Mesendoderm (in vitro differentiated cells): ENCODE results near the gene DENND1A.
A peak's percentile ranks its signal among the peaks of the same experiment; 100 is the strongest.

Experiments
- DNase-seq: peaks from one replicate; pipeline ENCODE4 v3.0.0; 2013
- H2AK5ac ChIP-seq: 2 replicates; pipeline ENCODE4 v1.6.1; 2013; ENCODE audit warnings: low read length, inconsistent platforms
- H2BK120ac ChIP-seq: 2 replicates; pipeline ENCODE4 v1.6.1; 2013; ENCODE audit warnings: low read depth, mild to moderate bottlenecking, low read length, moderate library complexity, mixed read lengths
- H2BK15ac ChIP-seq: replicated peaks from 2 replicates; pipeline ENCODE4 v1.6.1; 2013; ENCODE audit warnings: low read depth, mild to moderate bottlenecking, moderate library complexity
- H2BK5ac ChIP-seq: 2 replicates; pipeline ENCODE4 v1.6.1; 2013; ENCODE audit warnings: low read length, inconsistent platforms
- H3K18ac ChIP-seq: 2 replicates; pipeline ENCODE4 v1.6.1; 2013; ENCODE audit warnings: mild to moderate bottlenecking, low read length, mixed read lengths
- H3K23ac ChIP-seq: one replicate; pipeline ENCODE4 v1.6.1; 2013; ENCODE audit warnings: low read length
- H3K27ac ChIP-seq: 2 replicates; pipeline ENCODE4 v1.5.1; 2013; ENCODE audit warnings: low read depth, mild to moderate bottlenecking, inconsistent platforms, low read length, moderate library complexity
- H3K27me3 ChIP-seq: 2 replicates; pipeline ENCODE4 v1.6.1; 2013; ENCODE audit warnings: low read length, control low read depth, mild to moderate bottlenecking, inconsistent platforms; ENCODE audit not compliant: insufficient read depth, poor library complexity
- H3K36me3 ChIP-seq: 2 replicates; pipeline ENCODE4 v1.6.1; 2013; ENCODE audit warnings: low read length, inconsistent platforms; ENCODE audit not compliant: control insufficient read depth, insufficient read depth
- H3K4ac ChIP-seq: one replicate; pipeline ENCODE4 v1.6.1; 2013; ENCODE audit warnings: low read depth, mild to moderate bottlenecking, low read length, moderate library complexity
- H3K4me1 ChIP-seq: 2 replicates; pipeline ENCODE4 v1.6.1; 2013; ENCODE audit warnings: low read depth, low read length, inconsistent platforms; ENCODE audit not compliant: control insufficient read depth
- H3K4me2 ChIP-seq: 2 replicates; pipeline ENCODE4 v1.6.1; 2013; ENCODE audit warnings: low read length
- H3K4me3 ChIP-seq: 2 replicates; pipeline ENCODE4 v1.5.1; 2013; ENCODE audit warnings: mild to moderate bottlenecking, low read length
- H3K56ac ChIP-seq: one replicate; pipeline ENCODE4 v1.6.1; 2013; ENCODE audit warnings: low read length
- H3K79me1 ChIP-seq: 2 replicates; pipeline ENCODE4 v1.6.1; 2013; ENCODE audit warnings: low read length, inconsistent platforms
- H3K79me2 ChIP-seq: 2 replicates; pipeline ENCODE4 v1.6.1; 2013; ENCODE audit warnings: mild to moderate bottlenecking, low read length; ENCODE audit not compliant: control insufficient read depth, insufficient read depth
- H3K9ac ChIP-seq: 2 replicates; pipeline ENCODE4 v1.6.1; 2013; ENCODE audit warnings: low read length, inconsistent platforms
- H4K5ac ChIP-seq: one replicate; pipeline ENCODE4 v1.6.1; 2013; ENCODE audit warnings: low read length
- H4K8ac ChIP-seq: one replicate; pipeline ENCODE4 v1.6.1; 2013; ENCODE audit warnings: low read depth, mild to moderate bottlenecking, control low read depth, low read length, moderate library complexity
- WGBS: extraction: QIAGEN DNeasy Blood & Tissue Kit; methylation state at CpG from one replicate; pipeline ENCODE4 v1.1.7; 2013; ENCODE audit warnings: low lambda C conversion rate, missing lambda C conversion rate; ENCODE audit not compliant: insufficient coverage; ENCODE audit errors: extremely low coverage; 5-methylcytosine and 5-hydroxymethylcytosine counted together

DENND1A gene

DNA sequence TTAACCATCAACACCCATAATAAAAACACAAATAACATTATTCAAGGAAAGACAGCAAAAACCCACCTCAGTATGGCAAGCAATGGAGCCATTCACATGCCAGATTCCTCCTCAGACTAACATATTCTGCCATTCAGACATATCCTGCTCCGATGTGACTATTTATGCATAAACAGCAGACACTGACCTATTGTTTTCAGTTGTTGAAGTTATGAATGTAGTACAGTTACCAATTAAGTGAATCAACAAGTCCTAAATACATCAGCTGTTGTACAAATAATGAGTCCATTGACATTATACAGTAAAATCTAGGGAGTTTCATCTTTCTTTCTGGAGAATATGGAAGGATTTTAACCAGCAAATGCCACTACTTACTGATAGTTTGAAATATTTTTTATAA lies 131.7 kb downstream of the DENND1A start:
- Histone ChIP-seq H3K4me2 (no peak overlapping the region), H3K56ac (no peak overlapping the region), H2AK5ac (no peak overlapping the region), H3K79me1 (peaks cover 2% of the 10 kb centered on the region), H3K27ac (no peak overlapping the region), H3K4me3 (no peak overlapping the region), H3K79me2 (no peaks in the 10 kb centered on the region), H2BK5ac (no peak overlapping the region), H2BK15ac (no peak overlapping the region), H2BK120ac (no peak overlapping the region), H3K36me3 (no peaks in the 10 kb centered on the region), H3K27me3 (no peaks in the 10 kb centered on the region), H3K4ac (no peak overlapping the region), H4K8ac (no peak overlapping the region), H3K23ac (no peak overlapping the region), H4K5ac (no peak overlapping the region), H3K18ac (no peak overlapping the region), H3K4me1 (peaks cover 1% of the 10 kb centered on the region), H3K9ac (no peak overlapping the region)
- DNase-seq: no peak
- WGBS: no CpG with 5 or more reads among the region's 1 CpG

GRCh38 chr9:123796618-123797484 lies 133.1 kb downstream of the DENND1A start:
- DNase-seq: no peak
- Histone ChIP-seq H2BK5ac (no peak overlapping the region), H3K23ac (no peak overlapping the region), H3K4me1 (peaks cover 1% of the 10 kb centered on the region), H2BK120ac (no peak overlapping the region), H3K4me2 (no peak overlapping the region), H2AK5ac (no peak overlapping the region), H3K27me3 (no peaks in the 10 kb centered on the region), H3K79me1 (peaks cover 2% of the 10 kb centered on the region), H4K8ac (no peak overlapping the region), H3K18ac (no peak overlapping the region), H3K4me3 (no peak overlapping the region), H3K27ac (no peak overlapping the region), H3K9ac (no peak overlapping the region), H4K5ac (no peak overlapping the region), H3K56ac (no peak overlapping the region), H3K79me2 (no peaks in the 10 kb centered on the region), H3K4ac (no peak overlapping the region), H2BK15ac (no peak overlapping the region), H3K36me3 (no peaks in the 10 kb centered on the region)
- WGBS: 100% methylated on average over 3 of the region's 7 CpGs

GRCh38 chr9:123796094-123796493 lies 133.8 kb downstream of the DENND1A start:
- H2AK5ac ChIP-seq: no peak overlapping the region
- no peak overlapping the region for H4K8ac ChIP-seq
- no peak overlapping the region for H3K9ac ChIP-seq
- no peak overlapping the region for H3K18ac ChIP-seq
- H3K36me3 ChIP-seq: no peaks in the 10 kb centered on the region
- H3K23ac ChIP-seq: no peak overlapping the region
- H3K56ac ChIP-seq: no peak overlapping the region
- peaks cover 1% of the 10 kb centered on the region for H3K4me1 ChIP-seq
- H3K79me2 ChIP-seq: no peaks in the 10 kb centered on the region
- H3K27me3 ChIP-seq: no peaks in the 10 kb centered on the region
- H3K4me2 ChIP-seq: no peak overlapping the region
- peaks cover 2% of the 10 kb centered on the region for H3K79me1 ChIP-seq
- H2BK5ac ChIP-seq: no peak overlapping the region
- H3K4me3 ChIP-seq: no peak overlapping the region
- H2BK120ac ChIP-seq: no peak overlapping the region
- no peak for DNase-seq
- H3K27ac ChIP-seq: no peak overlapping the region
- H3K4ac ChIP-seq: no peak overlapping the region
- H2BK15ac ChIP-seq: no peak overlapping the region
- H4K5ac ChIP-seq: no peak overlapping the region
- WGBS: no CpG with 5 or more reads among the region's 2 CpGs

- DNase-seq: no peak
- no CpG with 5 or more reads among the region's 7 CpGs for WGBS
- Histone ChIP-seq H3K27me3 (no peaks in the 10 kb centered on the region), H2BK15ac (no peak overlapping the region), H3K79me1 (peaks cover 2% of the 10 kb centered on the region), H3K9ac (no peak overlapping the region), H3K4me1 (peaks cover 1% of the 10 kb centered on the region), H3K18ac (no peak overlapping the region), H3K4me2 (no peak overlapping the region), H2BK5ac (no peak overlapping the region), H3K27ac (no peak overlapping the region), H3K36me3 (no peaks in the 10 kb centered on the region), H4K5ac (no peak overlapping the region), H2AK5ac (no peak overlapping the region), H3K79me2 (no peaks in the 10 kb centered on the region), H2BK120ac (no peak overlapping the region), H3K23ac (no peak overlapping the region), H4K8ac (no peak overlapping the region), H3K56ac (no peak overlapping the region), H3K4me3 (no peak overlapping the region), H3K4ac (no peak overlapping the region)
Measured at GRCh38 chr9:123795336-123795735, 134.6 kb downstream of the DENND1A start.

GRCh38 chr9:123792501-123792900 lies 137.4 kb downstream of the DENND1A start:
- Histone ChIP-seq H3K4me3 (no peak overlapping the region), H2BK5ac (no peak overlapping the region), H2BK120ac (no peak overlapping the region), H3K79me2 (no peaks in the 10 kb centered on the region), H3K18ac (peak overlapping the region; percentile 68), H3K27ac (no peak overlapping the region), H4K5ac (no peak overlapping the region), H2AK5ac (no peak overlapping the region), H3K23ac (no peak overlapping the region), H3K4me1 (no peaks in the 10 kb centered on the region), H3K79me1 (peaks cover 2% of the 10 kb centered on the region), H3K56ac (no peak overlapping the region), H2BK15ac (no peak overlapping the region), H4K8ac (no peak overlapping the region), H3K9ac (no peak overlapping the region), H3K4me2 (no peak overlapping the region), H3K27me3 (no peaks in the 10 kb centered on the region), H3K36me3 (no peaks in the 10 kb centered on the region), H3K4ac (no peak overlapping the region)
- no CpG with 5 or more reads among the region's 4 CpGs for WGBS
- no peak for DNase-seq
